NOMO-1 treated with DMSO at 0.1 percent for 48 hours (cell line): ENCODE data around the gene RCBTB1.
"Not testable (repeated sequence)": the region's sequence is repeated elsewhere in the genome, so short reads cannot be mapped to it uniquely, and the experiment has no call there.

Experiments
- DNase-seq: peaks from one replicate; lab custom pipeline; 2025; ENCODE audit not compliant: unreplicated experiment; lab: John Stamatoyannopoulos, UW

RCBTB1 gene

DNA sequence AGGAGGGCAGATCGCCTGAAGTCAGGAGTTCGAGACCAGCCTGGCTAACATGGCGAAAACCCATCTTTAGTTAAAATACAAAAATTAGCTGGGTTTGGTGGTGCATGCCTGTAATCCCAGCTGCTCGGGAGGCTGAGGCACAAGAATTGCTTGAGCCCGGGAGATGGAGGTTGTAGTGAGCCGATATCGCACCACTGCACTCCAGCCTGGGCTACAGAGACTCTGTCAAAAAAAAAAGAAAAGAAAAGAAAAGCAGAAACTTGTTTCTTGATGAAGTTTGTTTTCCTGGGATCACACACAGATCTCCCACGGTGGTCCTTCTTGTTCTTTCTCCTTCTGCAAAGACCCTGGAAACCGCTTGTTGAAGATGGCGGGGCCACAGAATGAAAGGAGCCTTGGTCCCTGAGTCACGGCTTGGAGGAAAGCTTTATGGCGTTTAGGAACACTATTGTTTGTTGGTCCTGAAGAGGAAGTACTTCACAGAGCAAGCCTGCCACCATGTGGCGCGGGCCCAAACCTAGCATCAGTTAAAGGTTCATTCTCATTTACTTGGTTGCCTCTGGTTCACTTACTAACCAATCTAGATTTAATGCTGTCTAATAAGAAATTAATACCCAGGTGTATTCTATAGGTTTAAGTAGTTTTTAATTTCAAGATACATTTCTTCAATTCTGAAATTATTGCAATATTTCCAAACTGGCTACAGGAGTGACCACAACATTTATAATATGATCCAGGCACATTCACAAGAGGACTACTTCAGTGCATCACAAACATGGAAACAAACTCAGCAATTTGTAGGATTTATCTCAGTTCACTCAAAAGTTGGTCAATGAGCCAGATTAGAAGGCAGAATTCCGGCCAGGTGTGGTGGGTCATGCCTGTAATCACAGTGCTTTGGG, 21.6 kb upstream of the RCBTB1 start:
- DNase-seq: peak; percentile 89

DNA sequence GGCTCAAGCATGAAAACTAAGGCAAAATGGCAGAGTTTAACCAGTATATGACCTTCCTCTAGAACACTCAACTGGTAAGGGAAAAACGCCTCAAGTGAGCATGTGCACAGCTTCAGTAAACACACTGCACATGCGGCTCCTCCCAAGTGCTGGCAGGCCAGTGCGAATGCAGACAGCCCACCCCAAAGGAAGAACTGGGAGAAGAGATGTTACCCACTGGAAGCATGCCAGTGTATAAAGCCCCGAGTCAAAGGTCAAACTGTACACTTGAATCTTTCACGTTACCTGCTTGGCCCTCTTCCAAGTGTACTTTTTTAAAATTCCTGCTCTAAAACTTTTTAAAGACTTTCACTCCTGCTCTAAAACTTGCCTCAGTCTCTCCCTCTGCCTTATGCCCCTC, 19.2 kb upstream of the RCBTB1 start:
- DNase-seq: no peak

DNA sequence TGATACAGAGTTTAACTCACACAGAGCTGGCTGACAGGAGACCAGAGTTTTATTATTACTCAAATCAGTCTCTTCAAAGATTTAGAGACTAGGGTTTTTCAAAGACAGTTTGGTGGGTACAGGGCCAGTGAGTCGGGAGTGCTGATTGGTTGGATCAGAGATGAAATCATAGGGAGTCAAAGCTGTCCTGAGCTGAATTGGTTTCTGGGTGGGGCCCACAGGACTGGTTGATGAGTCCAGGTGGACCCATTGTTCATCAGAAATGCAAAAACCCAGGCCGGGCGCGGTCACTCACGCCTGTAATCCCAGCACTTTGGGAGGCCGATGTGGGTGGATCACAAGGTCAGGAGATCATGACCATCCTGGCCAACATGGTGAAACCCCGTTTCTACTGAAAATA, 17.3 kb upstream of the RCBTB1 start:
- DNase-seq: not testable (repeated sequence)

GRCh38 chr13:49602005-49602404, 16.6 kb upstream of the RCBTB1 start:
- DNase-seq: no peak

GRCh38 chr13:49597043-49597641, 11.8 kb upstream of the RCBTB1 start:
- no peak for DNase-seq

GRCh38 chr13:49596221-49596620, 10.9 kb upstream of the RCBTB1 start:
- DNase-seq: no peak

DNA sequence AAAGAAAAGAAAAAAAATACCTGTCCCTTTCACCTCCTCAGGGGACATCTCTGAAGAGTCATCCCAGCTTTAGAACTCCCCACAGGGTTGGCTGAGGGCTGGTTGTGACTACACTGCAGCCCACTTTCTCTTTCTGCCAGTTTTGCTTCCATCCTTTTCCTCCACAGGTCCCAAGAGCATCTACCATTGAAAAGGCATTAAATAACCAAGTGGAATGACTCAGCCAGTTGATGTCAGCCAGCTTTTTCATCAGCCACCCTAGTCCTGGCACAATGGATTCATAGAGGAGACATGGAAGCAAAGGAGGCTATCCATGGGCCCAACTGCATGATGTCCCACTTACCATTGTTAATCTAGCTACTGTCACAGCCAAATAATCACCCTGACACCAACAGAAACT, 9.2 kb upstream of the RCBTB1 start:
- DNase-seq: no peak

- not testable (repeated sequence) for DNase-seq
These were observed 8.5 kb upstream of the RCBTB1 start for GRCh38 chr13:49593876-49594275.

DNA sequence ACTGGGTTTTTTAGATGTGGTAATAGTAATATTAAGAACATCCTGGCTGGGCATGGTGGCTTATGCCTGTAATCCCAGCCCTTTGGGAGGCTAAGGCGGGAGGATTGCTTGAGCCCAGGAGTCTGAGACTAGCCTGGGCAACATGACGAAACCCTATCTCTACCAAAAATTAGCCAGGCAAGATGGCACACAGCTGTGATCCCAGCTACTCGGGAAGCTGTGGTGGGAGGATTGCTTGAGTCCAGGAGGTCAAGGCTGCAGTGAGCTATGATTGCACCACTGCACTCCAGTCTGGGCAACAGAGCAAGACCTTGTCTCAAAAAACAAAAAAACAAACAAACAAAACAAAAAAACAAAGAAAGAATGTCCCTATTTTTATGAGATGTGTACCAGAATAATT, 5.4 kb upstream of the RCBTB1 start:
- not testable (repeated sequence) for DNase-seq

DNA sequence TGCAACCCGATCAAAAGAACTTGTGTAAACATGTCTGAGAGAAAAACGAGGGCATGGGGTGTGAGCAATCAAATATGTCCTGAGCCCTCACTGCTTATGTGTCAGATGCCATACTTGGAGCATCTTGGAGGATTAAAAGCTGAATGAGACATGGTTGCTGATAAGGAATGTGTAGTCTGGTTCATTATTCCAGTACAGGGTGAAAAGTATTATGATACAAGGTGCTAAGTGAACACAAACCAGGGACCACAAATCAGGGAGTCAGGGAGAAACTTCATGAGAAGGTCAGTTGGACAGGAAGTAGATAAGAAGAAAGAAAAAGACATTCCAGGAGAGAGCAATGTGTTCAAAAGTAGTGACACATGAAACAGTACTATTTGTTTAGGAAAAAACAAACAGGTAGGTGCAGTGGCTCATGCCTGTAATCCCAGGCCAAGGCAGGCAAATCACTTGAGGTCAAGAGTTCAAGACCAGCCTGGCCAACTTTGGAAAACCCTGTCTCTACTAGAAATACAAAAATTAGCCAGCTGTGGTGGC, 2.0 kb upstream of the RCBTB1 start:
- no peak for DNase-seq

DNA sequence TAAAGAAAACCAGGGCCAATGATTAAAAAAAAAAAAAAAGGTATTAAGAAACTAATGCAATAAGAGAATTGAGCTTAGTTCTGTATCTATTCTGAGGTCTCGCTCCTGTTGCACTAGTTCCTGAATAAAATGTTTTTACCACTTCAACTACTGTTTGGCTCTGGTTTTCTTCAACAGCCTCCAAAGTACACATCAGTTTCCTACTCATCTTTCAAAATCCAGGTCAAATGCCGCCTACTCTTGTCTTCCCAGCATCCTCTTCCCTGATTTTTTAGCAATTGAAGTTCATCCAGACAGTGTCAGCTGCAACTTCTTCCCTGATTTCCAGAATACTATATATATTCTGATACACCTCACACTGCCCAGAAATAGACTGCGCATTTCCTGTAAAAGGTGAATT, 1.4 kb upstream of the RCBTB1 start:
- DNase-seq: no peak

GRCh38 chr13:49584771-49585182, 581 bp downstream of the RCBTB1 start:
- DNase-seq: no peak

GRCh38 chr13:49580980-49581680, 4.2 kb downstream of the RCBTB1 start:
- DNase-seq: no peak

GRCh38 chr13:49579501-49579900, 5.9 kb downstream of the RCBTB1 start:
- DNase-seq: no peak

- no peak for DNase-seq
These were observed 13.8 kb downstream of the RCBTB1 start for GRCh38 chr13:49571299-49572240.

- DNase-seq: peak; percentile 47
These were observed 15.2 kb downstream of the RCBTB1 start for GRCh38 chr13:49569993-49570689.

GRCh38 chr13:49567491-49567890, 17.9 kb downstream of the RCBTB1 start:
- no peak for DNase-seq

GRCh38 chr13:49566461-49566860, 18.9 kb downstream of the RCBTB1 start:
- DNase-seq: no peak

- not testable (repeated sequence) for DNase-seq
These were observed 19.9 kb downstream of the RCBTB1 start for GRCh38 chr13:49565461-49565860.

DNA sequence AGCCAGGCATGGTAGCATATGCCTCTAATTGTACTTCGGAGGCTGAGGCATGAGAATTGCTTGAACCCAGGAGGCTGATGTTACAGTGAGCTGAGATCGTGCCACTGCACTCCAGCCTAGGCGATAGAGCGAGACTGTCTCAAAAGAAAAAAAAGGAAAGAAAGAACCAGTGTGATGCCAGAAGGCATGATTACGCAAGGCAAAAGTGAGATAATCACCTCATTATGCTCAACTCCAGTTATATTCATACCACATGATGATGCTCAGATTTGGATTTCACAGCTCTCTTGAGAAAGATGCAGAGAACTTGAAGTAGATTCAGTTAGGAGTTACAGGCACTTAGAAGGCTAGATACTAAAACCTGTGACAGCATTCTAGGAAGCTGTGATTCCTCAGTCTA, 21.8 kb downstream of the RCBTB1 start:
- peak; percentile 35 for DNase-seq
